Myometrial cell (primary cell): ENCODE results near the gene FUT9. TPM values are rescaled to one million over a fixed set of nuclear protein-coding genes. Genes with fewer than 3 reads are reported as not detected.

Experiments
- total RNA-seq: library from RNA; depleted of rRNA; stranded (reverse); fragments of >200 nt; gene quantifications from 2 replicates; pipeline ENCODE4 v1.2.3, GENCODE V29; 2015

Gene FUT9
- total RNA-seq: not detected in 2 replicates

GRCh38 chr6:96015518-96016333 lies at the start of gene FUT9:
Gene FUT9, plus strand, starts transcription at chr6:96015974. Its CDS starts 187,182 bp downstream, at chr6:96203156.

